Middle frontal gyrus (tissue), 1 donor: ENCODE measurements around the gene METRNL.

Experiments used
- DNase-seq: peaks from one replicate; pipeline ENCODE4 v3.0.0-alpha.2; 2015; ENCODE audit warnings: low spot score; ENCODE audit errors: extremely low spot score

The METRNL gene

DNA sequence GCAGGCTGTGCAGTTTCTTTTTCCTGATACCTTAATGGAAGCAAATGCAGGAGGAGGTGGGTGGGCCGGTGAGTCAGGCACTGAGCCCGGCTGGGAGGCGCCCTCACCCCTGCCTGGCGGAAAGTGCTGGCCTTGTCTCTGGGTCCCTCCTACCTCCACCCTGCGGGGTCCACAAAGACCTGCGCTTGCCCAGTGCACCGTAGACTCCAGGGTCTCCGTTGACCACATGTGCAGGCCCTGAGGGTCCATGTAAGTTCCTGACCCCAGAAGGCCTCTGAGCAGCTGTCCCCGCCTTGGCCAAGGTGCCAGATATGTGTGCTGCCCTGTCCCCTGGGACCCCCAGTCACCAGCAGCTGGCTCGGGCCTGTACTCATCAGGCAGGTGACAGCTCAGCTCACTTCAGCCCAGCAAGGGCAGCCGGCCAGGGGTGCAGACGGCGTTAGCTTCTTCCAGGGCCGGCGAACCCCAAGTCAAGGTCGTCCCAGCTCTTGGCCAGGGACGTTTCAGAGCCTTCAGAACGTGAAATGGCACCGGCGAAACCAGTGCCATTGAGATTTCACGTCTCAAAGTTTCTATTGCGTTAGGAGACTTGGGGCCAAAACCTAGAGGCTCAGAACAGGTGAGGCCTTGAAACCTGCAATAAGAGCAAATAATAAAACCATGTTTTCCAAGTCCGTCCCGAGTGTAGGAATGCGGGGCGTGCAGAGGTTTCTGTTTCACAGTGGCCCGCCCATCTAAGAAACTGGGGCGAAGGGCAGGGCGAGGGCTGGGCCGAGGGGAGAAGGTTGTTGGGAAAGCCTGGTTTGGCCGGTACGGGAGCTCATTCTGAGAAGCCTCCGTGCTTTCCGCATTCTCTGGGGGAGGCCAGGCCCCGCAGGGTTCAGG, 12.1 kb downstream of the METRNL start:
- no peak for DNase-seq

DNA sequence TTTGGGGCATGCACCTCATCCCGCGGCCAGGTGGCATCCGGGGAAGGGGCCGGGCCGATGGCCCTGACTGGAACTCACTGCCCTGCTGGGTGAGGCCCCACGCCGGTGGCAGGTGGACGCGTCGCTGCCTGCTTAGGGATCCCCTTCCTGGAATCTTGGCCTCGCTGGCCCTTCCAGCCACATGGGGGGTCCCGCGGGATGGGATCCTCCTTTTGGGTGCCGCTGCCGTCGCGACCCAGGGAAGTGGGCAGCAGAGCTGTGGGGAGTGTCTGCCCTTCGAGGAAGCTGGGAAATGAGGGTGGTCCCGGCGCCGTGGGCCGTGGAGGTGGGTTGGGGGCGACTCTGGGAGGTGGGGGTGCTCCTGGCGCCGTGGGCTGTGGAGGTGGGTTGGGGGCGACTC, 12.8 kb downstream of the METRNL start:
- DNase-seq = no peak

- DNase-seq = no peak
Measured at GRCh38 chr17:83092931-83093330, 13.5 kb downstream of the METRNL start.

- no peak for DNase-seq
Measured at GRCh38 chr17:83093506-83093905, 14.1 kb downstream of the METRNL start.

GRCh38 chr17:83094291-83094690, 14.9 kb downstream of the METRNL start:
- no peak for DNase-seq

- DNase-seq = no peak
Measured at GRCh38 chr17:83095016-83095415, 15.6 kb downstream of the METRNL start.

DNA sequence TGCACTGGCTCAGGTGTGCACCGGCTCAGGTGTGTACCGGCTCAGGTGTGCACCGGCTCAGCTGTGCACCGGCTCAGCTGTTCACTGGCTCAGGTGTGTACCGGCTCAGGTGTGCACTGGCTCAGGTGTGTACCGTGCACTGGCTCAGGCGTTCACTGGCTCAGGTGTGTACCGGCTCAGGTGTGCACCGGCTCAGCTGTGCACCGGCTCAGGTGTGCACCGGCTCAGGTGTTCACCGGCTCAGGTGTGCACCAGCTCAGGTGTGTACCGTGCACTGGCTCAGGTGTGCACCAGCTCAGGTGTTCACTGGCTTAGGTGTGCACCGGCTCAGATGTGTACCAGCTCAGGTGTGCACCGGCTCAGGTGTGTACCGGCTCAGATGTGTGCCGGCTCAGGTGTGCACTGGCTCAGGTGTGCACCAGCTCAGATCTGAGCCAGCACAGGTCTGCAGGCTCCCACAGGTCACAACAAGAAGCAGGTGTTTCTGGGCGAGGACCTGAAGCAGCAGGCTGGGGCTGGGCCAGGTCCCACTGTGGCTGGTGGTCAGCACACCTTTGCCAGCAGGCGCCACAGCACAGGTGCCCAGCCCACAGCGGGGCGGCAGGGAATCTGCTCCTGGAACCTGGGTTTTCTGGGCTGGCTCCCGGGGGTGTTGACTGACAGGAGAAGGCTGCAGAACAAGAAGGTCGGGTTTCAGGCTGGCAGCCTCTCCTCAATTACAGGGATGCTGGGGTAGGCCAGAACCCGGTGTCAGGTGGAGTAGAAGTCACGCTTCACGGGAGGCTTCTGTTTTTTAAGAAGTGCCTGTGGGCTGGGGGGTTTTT, 17.2 kb downstream of the METRNL start:
- no peak for DNase-seq

DNA sequence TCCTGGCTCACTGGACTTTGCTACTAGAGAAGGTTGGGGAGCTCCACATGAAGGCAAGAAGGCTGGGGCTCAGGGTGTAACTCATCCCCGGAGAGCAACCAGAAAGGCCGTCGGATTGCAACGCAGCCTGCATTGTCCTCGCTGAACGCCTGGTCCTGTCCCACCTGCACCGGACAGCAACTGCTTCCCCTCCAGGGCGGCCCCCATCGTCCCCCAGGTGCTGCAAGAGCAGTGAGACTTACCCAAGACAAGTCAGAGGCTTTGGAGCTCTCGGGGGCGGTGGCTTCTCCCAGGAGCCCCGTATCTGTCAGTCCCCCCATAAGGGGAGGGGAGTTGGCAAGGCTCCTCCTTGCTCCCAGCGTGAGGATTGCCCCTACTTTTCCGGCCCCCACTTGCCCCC, 18.4 kb downstream of the METRNL start:
- no peak for DNase-seq

DNA sequence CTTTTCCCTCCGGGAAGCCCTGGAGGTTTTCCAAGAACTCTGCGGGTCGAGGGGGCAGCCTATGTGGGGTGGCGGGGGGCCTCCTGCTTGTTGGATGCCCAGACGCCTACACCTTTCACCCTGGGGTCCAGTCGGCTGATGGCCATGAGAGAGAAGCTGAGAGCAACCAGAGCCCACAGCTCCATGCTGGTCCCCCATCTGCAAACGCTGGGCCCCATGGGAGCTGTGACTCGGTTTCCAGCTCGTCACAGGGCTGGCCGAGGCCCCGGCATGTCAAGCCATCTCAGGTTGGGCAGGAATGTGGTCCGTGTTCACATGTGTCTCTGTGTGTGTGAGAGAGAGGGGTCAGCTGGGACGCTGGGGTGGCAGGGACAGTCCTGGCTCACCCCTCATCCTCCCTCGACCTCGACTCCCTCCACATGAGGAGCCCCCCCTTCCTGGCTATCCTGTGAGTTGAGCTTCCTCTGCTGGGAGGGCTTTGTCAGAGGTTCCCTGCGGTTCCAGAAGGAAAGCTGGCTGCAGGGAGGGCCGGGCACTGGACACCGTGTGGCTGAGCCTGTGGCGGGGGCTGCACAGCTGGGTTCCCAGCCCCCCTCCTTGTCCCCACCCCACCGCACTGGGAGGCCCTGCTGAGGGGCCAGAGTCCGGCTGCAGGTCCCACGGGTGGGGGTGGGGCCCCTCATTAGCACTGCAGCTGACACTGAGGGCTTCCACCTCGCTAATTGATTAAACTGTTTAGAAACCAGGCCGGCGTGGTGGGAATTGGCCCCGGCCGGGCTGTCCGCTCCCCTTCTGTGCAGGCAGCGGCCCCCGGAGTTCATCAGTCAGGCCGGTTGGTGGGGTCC, 19.1 kb downstream of the METRNL start:
- DNase-seq = no peak

DNA sequence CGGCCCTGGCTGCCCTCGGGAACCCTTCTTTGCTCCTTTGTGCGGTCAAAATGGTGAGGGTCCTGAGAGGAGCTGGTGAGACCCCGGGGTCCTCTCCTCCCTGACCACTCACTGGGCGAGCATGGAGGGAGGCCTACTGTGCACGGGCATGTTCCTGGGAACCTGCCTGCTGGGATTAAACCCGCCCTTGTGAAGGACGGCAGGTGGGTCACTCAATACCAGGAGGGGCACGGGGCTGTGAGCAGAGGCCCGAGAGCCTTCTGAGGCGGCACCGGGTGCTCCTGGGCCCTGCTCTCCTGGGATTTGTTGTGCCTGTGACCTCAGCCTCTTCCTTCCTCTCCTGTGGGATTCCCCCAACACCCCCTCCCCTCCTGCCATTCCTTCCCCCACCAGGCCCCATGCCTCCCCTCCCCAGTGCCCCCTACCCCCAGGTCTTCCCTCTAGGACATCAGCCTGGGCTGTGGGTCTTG, 19.7 kb downstream of the METRNL start:
- no peak for DNase-seq

DNA sequence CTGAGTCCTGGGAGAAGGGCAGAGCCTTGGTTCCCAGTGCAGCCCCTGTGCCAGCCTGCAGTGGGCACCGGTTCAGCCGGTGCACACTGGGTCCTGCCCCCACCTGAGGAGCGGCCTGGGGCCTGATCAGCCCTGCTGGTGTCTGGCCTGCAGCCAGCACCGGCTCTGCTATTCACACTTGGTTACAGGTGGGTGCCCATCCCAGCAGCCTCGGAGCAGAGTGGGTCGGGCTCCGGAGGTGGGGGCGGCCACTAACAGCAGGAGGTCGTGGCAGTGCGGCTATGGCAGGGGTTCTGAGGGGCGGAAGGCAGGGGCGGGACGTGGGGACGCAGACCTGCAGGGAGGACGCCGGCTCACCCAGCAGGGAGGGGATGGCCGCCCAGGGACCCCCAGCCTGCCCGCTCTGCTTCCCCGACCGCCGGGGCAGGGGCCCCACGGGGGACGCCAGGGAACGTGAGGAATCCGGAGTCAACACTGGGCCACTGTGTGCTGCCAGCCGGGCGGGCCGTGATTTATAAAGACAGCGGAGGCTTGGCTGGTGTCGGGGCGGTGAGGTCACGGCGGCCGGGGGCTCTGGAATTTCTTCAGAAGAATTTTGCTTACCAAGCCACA, 20.3 kb downstream of the METRNL start:
- DNase-seq = no peak

DNA sequence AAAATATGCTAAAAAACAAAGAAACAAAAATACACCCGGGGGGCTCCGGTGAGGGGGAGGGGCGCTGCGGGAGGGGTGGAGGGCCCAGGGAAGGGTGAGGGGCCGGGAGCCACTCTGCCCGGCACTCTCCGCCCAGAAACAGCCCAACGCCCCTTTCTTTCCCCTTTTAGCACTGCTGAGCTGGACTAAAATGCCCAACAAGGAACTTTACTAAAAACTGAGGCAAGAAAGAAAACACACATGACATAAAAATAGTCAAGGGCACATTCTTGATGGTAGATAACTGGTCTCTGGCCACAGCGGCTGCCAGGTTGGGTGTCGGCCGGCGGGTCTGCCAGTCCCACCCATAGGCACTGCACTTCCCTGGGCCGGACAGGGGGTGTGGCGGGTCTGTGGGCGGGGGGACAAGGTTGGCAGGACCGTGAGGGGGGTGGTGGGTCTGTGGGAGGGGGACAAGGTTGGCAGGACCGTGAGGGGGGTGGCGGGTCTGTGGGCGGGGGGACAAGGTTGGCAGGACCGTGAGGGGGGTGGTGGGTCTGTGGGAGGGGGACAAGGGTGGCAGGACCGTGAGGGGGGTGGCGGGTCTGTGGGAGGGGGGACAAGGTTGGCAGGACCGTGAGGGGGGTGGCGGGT, 20.9 kb downstream of the METRNL start:
- no peak for DNase-seq

DNA sequence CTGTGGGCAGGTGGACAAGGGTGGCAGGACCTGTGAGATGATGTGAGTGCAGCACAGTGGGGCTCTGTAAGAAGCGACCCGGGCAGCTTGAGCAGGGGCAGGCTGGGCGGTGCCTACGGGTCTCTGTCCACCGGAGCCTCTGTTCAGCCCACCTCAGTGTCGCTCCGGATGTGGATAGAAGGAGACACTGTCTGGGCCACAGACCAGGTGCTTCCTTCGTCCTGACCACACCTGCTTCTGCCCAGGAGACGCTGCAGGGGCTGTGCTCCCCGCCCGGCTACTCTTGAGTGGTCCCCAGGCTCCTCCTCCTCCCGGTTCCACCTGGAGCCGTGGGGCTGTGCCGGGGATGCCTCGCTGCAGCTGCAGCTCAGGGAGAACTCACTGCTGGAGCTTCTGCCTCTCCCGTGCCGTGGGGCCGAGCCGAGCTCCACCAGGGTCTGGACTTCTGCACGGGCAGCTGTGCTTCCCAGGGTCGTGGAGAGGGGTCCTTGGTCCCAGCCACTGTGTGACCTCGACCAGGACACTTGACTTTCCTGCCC, 21.5 kb downstream of the METRNL start:
- no peak for DNase-seq

- DNase-seq = no peak
Measured at GRCh38 chr17:83101805-83102480, 22.5 kb downstream of the METRNL start.

DNA sequence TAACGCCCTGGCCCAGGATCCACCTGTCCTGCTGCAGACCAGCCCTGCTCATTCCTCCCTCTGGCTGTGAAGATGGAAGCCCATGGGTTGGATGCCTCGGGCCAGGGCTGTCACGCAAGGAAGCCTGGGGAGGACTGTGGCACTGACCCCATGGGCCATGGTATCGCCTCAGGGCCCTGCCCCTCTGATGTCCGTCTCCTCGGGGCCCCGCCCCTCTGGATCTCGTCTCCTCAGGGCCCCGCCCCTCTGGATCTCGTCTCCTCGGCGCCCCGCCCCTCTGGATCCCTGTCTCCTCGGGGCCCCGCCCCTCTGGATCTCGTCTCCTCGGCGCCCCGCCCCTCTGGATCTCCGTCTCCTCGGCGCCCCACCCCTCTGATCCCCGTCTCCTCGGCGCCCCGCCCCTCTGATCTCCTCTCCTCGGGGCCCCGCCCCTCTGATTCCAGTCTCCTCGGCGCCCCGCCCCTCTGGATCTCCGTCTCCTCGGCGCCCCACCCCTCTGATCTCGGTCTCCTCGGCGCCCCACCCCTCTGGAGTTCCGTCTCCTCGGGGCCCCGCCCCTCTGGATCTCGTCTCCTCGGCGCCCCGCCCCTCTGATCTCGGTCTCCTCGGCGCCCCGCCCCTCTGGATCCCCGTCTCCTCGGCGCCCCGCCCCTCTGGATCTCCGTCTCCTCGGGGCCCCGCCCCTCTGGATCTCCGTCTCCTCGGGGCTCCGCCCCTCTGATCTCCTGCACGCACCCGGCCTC, 24.0 kb downstream of the METRNL start:
- DNase-seq = no peak

GRCh38 chr17:83103943-83104311, 24.5 kb downstream of the METRNL start:
- DNase-seq = no peak

DNA sequence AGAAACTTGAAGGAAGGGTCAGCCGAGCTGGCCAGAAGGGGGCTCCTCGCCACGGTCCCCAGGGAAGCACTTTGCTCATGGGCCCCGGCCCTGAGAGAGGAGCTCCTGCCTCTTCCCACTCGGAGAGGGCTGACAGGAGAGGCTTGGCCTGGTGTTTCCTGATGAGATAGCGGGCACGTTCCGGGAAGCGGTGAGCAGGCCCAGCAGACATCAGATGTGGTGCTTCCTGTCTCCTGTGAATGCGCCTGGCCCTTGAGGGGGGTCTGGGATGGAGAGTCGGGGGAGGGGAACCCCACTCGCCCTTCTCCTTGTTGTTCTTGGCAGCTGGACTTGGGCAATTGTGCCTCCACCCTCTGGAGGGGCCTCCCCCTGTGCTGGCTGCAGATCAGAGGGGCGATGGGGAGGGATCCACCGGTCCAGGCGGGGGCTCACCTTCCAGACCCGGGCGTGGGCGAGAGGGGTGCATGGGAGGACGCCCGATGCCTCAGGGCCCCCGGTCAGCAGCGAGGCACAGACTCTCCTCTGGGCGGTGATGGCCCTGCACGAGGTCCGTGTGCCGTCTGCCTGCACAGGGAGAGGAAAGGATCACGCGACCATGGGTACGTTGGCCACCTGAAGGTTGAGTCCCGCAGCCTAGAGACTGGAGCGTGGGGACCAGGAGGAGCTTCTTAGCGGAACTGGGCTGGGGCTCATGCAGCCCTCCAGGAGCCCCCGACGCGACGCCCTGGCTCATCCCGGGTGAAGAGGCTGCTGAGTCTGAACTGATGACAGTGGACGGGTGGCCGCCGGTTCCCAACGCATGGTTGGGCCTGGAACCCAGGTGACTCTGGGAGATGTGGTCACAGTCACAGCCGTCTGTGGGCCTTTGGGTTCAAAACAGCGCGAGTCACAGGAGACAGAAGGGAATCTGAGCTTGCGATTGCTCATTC, 25.4 kb downstream of the METRNL start:
- DNase-seq = no peak

DNA sequence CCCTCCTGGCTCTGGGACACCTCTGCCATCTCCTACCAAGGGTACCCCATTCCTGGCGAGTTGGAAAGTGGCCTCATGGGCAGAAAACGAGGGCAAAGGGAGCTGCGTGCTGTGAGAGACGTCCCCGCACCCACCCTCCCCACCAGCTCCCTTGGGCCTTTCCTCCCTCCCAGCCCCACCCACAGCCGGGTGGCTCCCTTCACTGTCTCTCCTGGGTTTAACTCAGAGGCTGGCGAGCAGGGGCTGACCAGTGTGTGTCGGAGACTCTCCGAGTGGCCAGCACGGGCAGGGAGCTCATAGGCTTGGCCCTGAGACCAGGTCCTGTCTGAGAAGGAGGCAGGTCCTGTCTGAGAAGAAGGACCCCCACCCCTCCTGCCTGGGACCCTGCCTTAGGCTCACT, 26.1 kb downstream of the METRNL start:
- DNase-seq = no peak
